Activated T-cell treated with anti-CD3 and anti-CD28 coated beads, Interleukin-2, amount 50 U/mL, for 72 hours (primary cell): ENCODE measurements around the gene PCSK7. TPM values are rescaled to one million over a fixed set of nuclear protein-coding genes. Genes with fewer than 3 reads are reported as not detected.

Experiments
- ATAC-seq, 2 donors: fragments of 150-1000 bp; cut with Tn5 transposase; replicated peaks in 1 of 2; 2 replicates each; pipeline ENCODE4 v1.10.0; 2021; ENCODE audit warnings: moderate library complexity in 2 of 2, mild to moderate bottlenecking in 1 of 2
- DNase-seq, 2 donors: peaks; one replicate each; pipeline ENCODE4 v3.0.0; 2021 to 2022; ENCODE audit warnings: mixed read lengths in 1 of 2
- H3K27ac Mint-ChIP-seq: one replicate; pipeline ENCODE4 v1.8.0; 2022; ENCODE audit warnings: mild to moderate bottlenecking, moderate library complexity, mixed read lengths
- H3K27me3 Mint-ChIP-seq: one replicate; pipeline ENCODE4 v1.8.0; 2022; ENCODE audit warnings: low read depth, mixed read lengths
- H3K36me3 Mint-ChIP-seq, 2 donors: one replicate each; pipeline ENCODE4 v1.8.0; 2022; ENCODE audit warnings: mixed read lengths in 2 of 2, mild to moderate bottlenecking in 1 of 2; ENCODE audit not compliant: insufficient read depth in 2 of 2
- H3K4me1 Mint-ChIP-seq: one replicate; pipeline ENCODE4 v1.8.0; 2022; ENCODE audit warnings: low read depth, mixed read lengths
- H3K4me3 Mint-ChIP-seq, 2 donors: one replicate each; pipeline ENCODE4 v1.8.0; 2022; ENCODE audit warnings: mild to moderate bottlenecking in 2 of 2, mixed read lengths in 2 of 2, moderate library complexity in 2 of 2
- H3K9me3 Mint-ChIP-seq, 2 donors: one replicate each; pipeline ENCODE4 v1.8.0; 2022; ENCODE audit warnings: mixed read lengths in 2 of 2
- total RNA-seq, 2 donors: library from RNA; stranded (reverse); gene quantifications; one replicate each; pipeline ENCODE4 v1.2.3, GENCODE V29; 2022

PCSK7 gene
- total RNA-seq, 2 donors from 2014 or later: 139 to 147 TPM

- Mint-ChIP-seq H3K4me1 (no peaks in the 10 kb centered on the region), H3K27me3 (no peaks in the 10 kb centered on the region), H3K4me3 (no peak overlapping the region), H3K9me3 (no peaks in the 10 kb centered on the region), H3K36me3 (peaks cover 0 to 3% of the 10 kb centered on the region in 2 donors), H3K27ac (no peak overlapping the region)
- DNase-seq: no peak
- no peak for ATAC-seq
Observed at GRCh38 chr11:117197006-117197405, 34.9 kb downstream of the PCSK7 start.

GRCh38 chr11:117195761-117196160 is 36.1 kb downstream of the PCSK7 start:
- DNase-seq: no peak
- H3K27ac Mint-ChIP-seq: no peak overlapping the region
- no peaks in the 10 kb centered on the region for H3K27me3 Mint-ChIP-seq
- no peaks in the 10 kb centered on the region for H3K4me1 Mint-ChIP-seq
- no peak overlapping the region for H3K4me3 Mint-ChIP-seq
- no peak for ATAC-seq
- H3K36me3 Mint-ChIP-seq: peaks cover 0 to 3% of the 10 kb centered on the region in 2 donors
- no peaks in the 10 kb centered on the region for H3K9me3 Mint-ChIP-seq

- ATAC-seq (no peak), DNase-seq (no peak)
- peak overlapping the region; percentile 71 for H3K27ac Mint-ChIP-seq
- no peaks in the 10 kb centered on the region for H3K9me3 Mint-ChIP-seq
- no peaks in the 10 kb centered on the region for H3K27me3 Mint-ChIP-seq
- H3K4me1 Mint-ChIP-seq: no peaks in the 10 kb centered on the region
- H3K4me3 Mint-ChIP-seq: no peak overlapping the region
- peaks cover 0 to 3% of the 10 kb centered on the region in 2 donors for H3K36me3 Mint-ChIP-seq
Observed at GRCh38 chr11:117195258-117195657, 36.6 kb downstream of the PCSK7 start.

GRCh38 chr11:117194267-117194666 is 37.6 kb downstream of the PCSK7 start:
- no peak overlapping the region for H3K27ac Mint-ChIP-seq
- no peak overlapping the region for H3K4me3 Mint-ChIP-seq
- peaks cover 0 to 3% of the 10 kb centered on the region in 2 donors for H3K36me3 Mint-ChIP-seq
- no peaks in the 10 kb centered on the region for H3K9me3 Mint-ChIP-seq
- DNase-seq (no peak), ATAC-seq (no peak)
- H3K4me1 Mint-ChIP-seq: no peaks in the 10 kb centered on the region
- no peaks in the 10 kb centered on the region for H3K27me3 Mint-ChIP-seq

GRCh38 chr11:117193130-117194020 is 38.5 kb downstream of the PCSK7 start:
- no peak for ATAC-seq
- H3K4me3 Mint-ChIP-seq: no peak overlapping the region
- H3K27ac Mint-ChIP-seq: no peak overlapping the region
- H3K4me1 Mint-ChIP-seq: no peaks in the 10 kb centered on the region
- peaks cover 0 to 3% of the 10 kb centered on the region in 2 donors for H3K36me3 Mint-ChIP-seq
- DNase-seq: no peak
- H3K9me3 Mint-ChIP-seq: no peaks in the 10 kb centered on the region
- H3K27me3 Mint-ChIP-seq: no peaks in the 10 kb centered on the region

GRCh38 chr11:117192401-117192875 is 39.4 kb downstream of the PCSK7 start:
- H3K27ac Mint-ChIP-seq: no peak overlapping the region
- no peaks in the 10 kb centered on the region for H3K27me3 Mint-ChIP-seq
- no peaks in the 10 kb centered on the region for H3K9me3 Mint-ChIP-seq
- no peak overlapping the region for H3K4me3 Mint-ChIP-seq
- H3K36me3 Mint-ChIP-seq: peaks cover 0 to 3% of the 10 kb centered on the region in 2 donors
- ATAC-seq (no peak), DNase-seq (no peak)
- no peaks in the 10 kb centered on the region for H3K4me1 Mint-ChIP-seq

- H3K4me1 Mint-ChIP-seq: no peaks in the 10 kb centered on the region
- H3K36me3 Mint-ChIP-seq: peaks cover 0 to 4% of the 10 kb centered on the region in 2 donors
- no peaks in the 10 kb centered on the region for H3K9me3 Mint-ChIP-seq
- DNase-seq (no peak), ATAC-seq (no peak)
- no peaks in the 10 kb centered on the region for H3K27me3 Mint-ChIP-seq
- H3K27ac Mint-ChIP-seq: no peak overlapping the region
- no peak overlapping the region for H3K4me3 Mint-ChIP-seq
Observed at GRCh38 chr11:117191680-117192400, 40.0 kb downstream of the PCSK7 start.

- Mint-ChIP-seq H3K4me1 (no peaks in the 10 kb centered on the region), H3K36me3 (peaks cover 0 to 4% of the 10 kb centered on the region in 2 donors), H3K27me3 (no peaks in the 10 kb centered on the region), H3K4me3 (no peak overlapping the region), H3K9me3 (no peaks in the 10 kb centered on the region), H3K27ac (no peak overlapping the region)
- DNase-seq (no peak), ATAC-seq (no peak)
Observed at GRCh38 chr11:117189941-117190544, 41.8 kb downstream of the PCSK7 start.

GRCh38 chr11:117189191-117189940 is 42.5 kb downstream of the PCSK7 start:
- H3K4me1 Mint-ChIP-seq: no peaks in the 10 kb centered on the region
- H3K27me3 Mint-ChIP-seq: no peaks in the 10 kb centered on the region
- H3K36me3 Mint-ChIP-seq: peaks cover 0 to 4% of the 10 kb centered on the region in 2 donors
- ATAC-seq: no peak
- H3K9me3 Mint-ChIP-seq: no peaks in the 10 kb centered on the region
- no peak overlapping the region for H3K27ac Mint-ChIP-seq
- H3K4me3 Mint-ChIP-seq: no peak overlapping the region
- DNase-seq: no peak

GRCh38 chr11:117188620-117189081 is 43.2 kb downstream of the PCSK7 start:
- H3K9me3 Mint-ChIP-seq: no peaks in the 10 kb centered on the region
- DNase-seq (no peak), ATAC-seq (no peak)
- peaks cover 0 to 4% of the 10 kb centered on the region in 2 donors for H3K36me3 Mint-ChIP-seq
- H3K27me3 Mint-ChIP-seq: no peaks in the 10 kb centered on the region
- H3K4me3 Mint-ChIP-seq: no peak overlapping the region
- no peak overlapping the region for H3K27ac Mint-ChIP-seq
- no peaks in the 10 kb centered on the region for H3K4me1 Mint-ChIP-seq

GRCh38 chr11:117187799-117188481 is 43.9 kb downstream of the PCSK7 start:
- Mint-ChIP-seq H3K36me3 (peaks cover 0 to 3% of the 10 kb centered on the region in 2 donors), H3K9me3 (no peaks in the 10 kb centered on the region), H3K27ac (no peak overlapping the region), H3K27me3 (no peaks in the 10 kb centered on the region), H3K4me3 (no peak overlapping the region), H3K4me1 (no peaks in the 10 kb centered on the region)
- DNase-seq (no peak), ATAC-seq (no peak)

- Mint-ChIP-seq H3K9me3 (no peaks in the 10 kb centered on the region), H3K4me3 (no peak overlapping the region), H3K4me1 (no peaks in the 10 kb centered on the region), H3K27me3 (no peaks in the 10 kb centered on the region), H3K27ac (no peak overlapping the region), H3K36me3 (peaks cover 0 to 3% of the 10 kb centered on the region in 2 donors)
- ATAC-seq (no peak), DNase-seq (no peak)
Observed at GRCh38 chr11:117187428-117187798, 44.5 kb downstream of the PCSK7 start.
